HG03039 (cell line): ENCODE results near the gene CCDC92.

ENCODE experiments used
- ATAC-seq: cut with Tn5 transposase; IDR thresholded peaks from one replicate; pipeline ENCODE4 v1.9.1; 2021; ENCODE audit warnings: mild to moderate bottlenecking, moderate library complexity; ENCODE audit not compliant: unreplicated experiment

The CCDC92 gene

GRCh38 chr12:123891516-123892179, 81.0 kb downstream of the CCDC92 start:
- no peak for ATAC-seq

GRCh38 chr12:123891011-123891410, 81.6 kb downstream of the CCDC92 start:
- ATAC-seq: no peak

- ATAC-seq: no peak
These were observed 82.1 kb downstream of the CCDC92 start for GRCh38 chr12:123890536-123890902.

DNA sequence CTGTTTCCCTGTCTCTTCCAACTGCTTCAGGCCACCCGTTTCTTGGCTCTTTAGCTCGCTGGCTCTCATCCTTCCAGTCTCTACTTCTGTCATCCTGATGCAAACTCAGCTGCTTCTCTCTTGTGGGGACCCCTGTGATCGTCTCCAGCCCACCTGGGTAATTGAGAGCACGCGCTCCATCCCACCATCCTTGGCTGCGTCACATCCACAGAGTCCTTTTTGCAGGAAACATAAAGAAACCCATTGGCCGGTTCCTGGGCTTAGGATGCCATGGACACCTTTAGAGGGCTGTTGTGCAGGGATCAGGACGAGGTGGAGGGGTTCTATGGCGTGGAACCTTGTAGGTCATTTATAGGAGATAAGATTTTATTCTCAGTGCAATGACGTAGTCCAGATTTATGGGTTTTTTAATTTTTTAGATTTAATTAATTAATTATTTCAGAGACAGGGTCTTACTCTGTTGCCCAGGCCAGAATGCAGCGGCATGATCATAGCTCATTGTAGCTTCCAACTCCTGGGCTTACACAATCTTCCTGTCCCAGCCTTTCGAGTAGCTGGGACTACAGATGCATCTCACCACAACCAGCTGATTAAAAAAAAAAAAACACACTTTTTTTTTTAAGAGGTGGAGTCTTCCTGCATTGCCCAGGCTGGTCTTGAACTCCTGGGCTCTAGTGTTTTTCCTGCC, 82.6 kb downstream of the CCDC92 start:
- ATAC-seq: no peak

- no peak for ATAC-seq
These were observed 83.6 kb downstream of the CCDC92 start for GRCh38 chr12:123888989-123889388.

DNA sequence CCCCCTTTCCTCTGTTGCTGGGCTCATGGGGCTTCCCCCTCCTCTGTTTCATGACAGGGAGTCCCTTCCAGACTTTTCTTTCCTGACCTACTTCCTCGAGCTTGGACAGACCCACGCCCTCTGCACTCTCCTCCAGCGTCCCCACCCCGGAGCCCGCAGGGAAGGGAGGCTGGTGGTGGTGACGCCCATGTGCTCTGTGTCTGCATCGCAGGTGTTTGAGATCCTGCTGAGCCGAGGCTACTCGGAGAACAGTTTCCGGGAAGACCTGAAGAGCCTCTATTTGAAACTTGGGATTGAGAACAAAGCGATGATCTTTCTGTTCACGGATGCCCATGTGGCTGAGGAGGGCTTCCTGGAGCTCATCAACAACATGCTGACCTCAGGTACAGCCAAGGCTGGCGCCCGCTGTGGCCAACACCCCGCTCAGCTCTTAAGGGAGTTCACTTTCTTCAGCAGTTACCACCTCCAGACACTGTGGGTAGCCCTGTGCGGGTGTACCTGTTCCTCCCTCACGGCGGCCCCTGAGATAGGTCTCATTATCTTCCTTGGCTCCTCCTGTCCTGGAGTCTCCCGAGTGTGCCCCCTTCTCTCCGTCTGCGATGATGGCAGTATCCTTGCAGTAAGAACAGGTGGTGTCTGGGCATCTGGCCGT, 85.6 kb downstream of the CCDC92 start:
- no peak for ATAC-seq

- ATAC-seq: no peak
These were observed 86.4 kb downstream of the CCDC92 start for GRCh38 chr12:123886258-123886657.
